GM06990 (cell line): ENCODE measurements around the gene IGFALS.

Experiments
- DNase-seq: peaks from one replicate; pipeline ENCODE4 v3.0.0-alpha.2; 2011; ENCODE audit not compliant: insufficient read length; ENCODE audit errors: extremely low read depth
- H3K27me3 ChIP-seq: replicated peaks from 2 replicates; pipeline ENCODE4 v1.6.0; 2011; ENCODE audit warnings: low read length; ENCODE audit not compliant: control insufficient read depth, insufficient read depth
- H3K36me3 ChIP-seq: 2 replicates; pipeline ENCODE4 v1.5.1; 2011; ENCODE audit warnings: low read length; ENCODE audit not compliant: control insufficient read depth, insufficient read depth
- H3K4me3 ChIP-seq: replicated peaks from 2 replicates; pipeline ENCODE4 v1.5.1; 2011; ENCODE audit warnings: low read depth, mild to moderate bottlenecking, control low read depth, low read length
- CTCF ChIP-seq: IDR thresholded peaks from 2 replicates; pipeline ENCODE4 v1.5.1; 2011; ENCODE audit warnings: low read length, control low read depth, mild to moderate bottlenecking, inconsistent platforms; ENCODE audit not compliant: insufficient read depth, poor library complexity, severe bottlenecking

Gene IGFALS

DNA sequence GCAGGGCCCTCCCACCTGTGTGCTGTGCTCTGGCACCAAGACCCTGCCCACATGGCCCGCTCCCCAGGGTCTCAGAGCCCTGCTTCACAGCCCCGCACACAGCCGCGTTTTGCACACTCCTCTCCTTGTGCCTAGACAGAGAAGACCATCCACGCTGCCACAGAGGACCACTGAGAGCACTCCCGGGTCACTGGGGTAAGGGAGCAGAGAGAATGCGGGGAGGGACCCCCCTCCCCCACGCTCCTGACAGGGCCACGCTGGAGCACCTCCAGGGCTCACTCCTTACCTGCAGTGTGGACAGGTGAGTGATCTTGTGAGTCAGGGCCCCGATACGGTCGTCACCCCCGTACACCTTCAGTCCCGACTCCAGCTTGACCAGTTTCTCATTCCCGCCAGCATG lies 26.1 kb upstream of the IGFALS start:
- DNase-seq: no peak
- Histone ChIP-seq H3K36me3 (peaks cover 8% of the 10 kb centered on the region), H3K4me3 (no peak overlapping the region), H3K27me3 (no peaks in the 10 kb centered on the region)
- no peak for TF ChIP-seq CTCF

DNA sequence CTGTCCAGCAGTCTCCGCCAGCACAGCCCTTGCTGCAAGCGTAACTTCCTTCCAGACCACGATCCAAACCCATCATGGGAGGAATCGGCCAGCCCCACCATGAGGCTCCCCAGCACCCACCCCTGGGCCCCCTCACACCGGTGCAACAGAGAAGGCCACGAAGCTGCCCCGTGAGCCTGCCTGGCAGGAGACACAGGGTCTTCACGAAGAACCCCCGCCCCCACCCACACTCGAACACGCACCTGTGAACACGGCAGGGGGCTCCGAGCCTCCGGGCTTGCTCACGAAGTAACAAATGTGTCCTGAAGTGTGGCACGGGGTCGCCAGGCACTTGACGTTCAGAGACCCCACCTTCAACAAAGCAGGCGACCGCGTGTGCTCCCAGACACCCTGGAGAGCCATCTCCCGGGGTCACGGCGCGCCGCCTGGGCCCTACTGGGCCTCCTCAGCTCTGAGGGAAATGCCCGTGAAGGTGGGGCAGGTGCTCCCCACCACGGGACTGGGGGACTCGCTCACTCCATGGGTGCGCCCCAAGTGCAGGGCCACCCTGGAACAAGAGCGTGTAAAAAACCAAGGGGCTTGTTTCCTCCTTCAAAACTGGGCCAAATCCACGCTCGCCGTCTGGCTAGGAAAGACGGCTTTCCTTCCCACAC lies 25.5 kb upstream of the IGFALS start:
- Histone ChIP-seq H3K27me3 (no peaks in the 10 kb centered on the region), H3K4me3 (no peak overlapping the region), H3K36me3 (peaks cover 8% of the 10 kb centered on the region)
- no peak for DNase-seq
- no peak for TF ChIP-seq CTCF

DNA sequence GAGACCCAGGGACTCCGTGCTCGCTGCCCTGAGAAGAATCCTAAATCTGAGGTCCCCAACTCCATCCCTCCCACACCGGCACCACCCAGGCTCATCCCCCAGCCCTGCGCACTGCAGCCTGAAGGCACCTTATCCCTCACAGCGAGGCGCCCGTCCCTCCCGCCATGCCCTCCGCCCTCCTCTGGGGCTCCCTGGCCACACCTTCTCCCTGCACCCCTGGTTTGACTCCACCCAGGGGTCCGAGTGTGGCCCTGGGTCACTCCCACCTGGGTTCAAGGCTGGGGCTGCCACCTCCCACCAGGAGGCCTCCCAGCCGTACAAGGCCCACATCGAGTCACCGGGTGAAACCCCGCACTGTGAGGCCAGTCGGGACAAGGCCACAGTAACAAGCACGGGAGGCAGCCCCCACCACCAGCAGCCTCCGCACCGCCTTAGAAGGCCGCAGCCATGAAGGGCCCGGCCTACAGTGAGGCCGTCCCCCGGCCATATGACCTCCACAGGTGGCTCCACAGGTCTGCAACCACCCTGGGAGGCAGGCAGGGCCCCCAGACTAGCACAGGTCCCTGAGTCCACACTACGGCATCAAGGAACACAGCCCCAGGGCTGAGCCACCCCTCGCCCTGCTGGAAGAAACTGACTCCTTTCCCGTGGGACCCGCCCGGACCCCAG lies 24.8 kb upstream of the IGFALS start:
- Histone ChIP-seq H3K27me3 (no peaks in the 10 kb centered on the region), H3K4me3 (no peak overlapping the region), H3K36me3 (peaks cover 8% of the 10 kb centered on the region)
- DNase-seq: no peak
- no peak for TF ChIP-seq CTCF

- H3K4me3 ChIP-seq: no peak overlapping the region
- no peaks in the 10 kb centered on the region for H3K27me3 ChIP-seq
- no peak for DNase-seq
- no peak for TF ChIP-seq CTCF
- H3K36me3 ChIP-seq: peaks cover 8% of the 10 kb centered on the region
These were observed 24.2 kb upstream of the IGFALS start for GRCh38 chr16:1817716-1818115.

DNA sequence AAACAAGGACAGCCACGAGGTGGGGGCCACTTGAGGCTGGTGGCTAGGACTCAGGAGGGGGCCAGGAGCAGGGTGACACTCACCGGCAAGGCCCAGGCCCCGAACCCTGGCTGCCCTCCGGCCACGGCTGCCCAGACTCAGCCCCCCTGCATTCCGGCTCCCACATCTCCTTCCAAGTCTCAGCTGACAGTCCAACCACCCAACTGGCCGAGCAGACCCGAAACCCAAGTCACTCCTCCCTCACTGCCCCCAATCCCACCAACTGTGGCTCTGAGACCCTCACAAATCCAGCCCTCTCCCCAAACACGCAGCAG lies 23.7 kb upstream of the IGFALS start:
- no peak overlapping the region for H3K4me3 ChIP-seq
- peaks cover 6% of the 10 kb centered on the region for H3K36me3 ChIP-seq
- no peaks in the 10 kb centered on the region for H3K27me3 ChIP-seq
- no peak for TF ChIP-seq CTCF
- DNase-seq: no peak
